ENCODE data around the gene ZNF334.

The ZNF334 gene

DNA sequence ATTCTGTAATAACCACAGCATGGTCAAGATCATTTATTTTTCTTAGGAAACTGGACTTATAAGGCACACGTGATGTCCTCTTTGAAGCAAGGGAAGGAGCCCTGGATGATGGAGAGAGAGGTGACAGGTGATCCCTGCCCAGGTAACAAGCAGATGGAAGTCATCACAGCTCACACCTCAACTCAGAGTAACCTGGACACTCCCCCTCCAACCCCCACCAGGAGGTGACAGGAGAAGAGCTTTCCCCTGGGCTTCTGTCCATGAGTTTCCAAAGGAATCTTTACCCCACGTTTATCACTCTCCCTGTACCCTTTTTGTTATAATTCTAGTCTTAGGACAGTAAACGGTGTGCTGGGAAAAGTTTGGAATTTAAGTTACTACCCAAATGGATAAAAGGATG lies 28.4 kb downstream of the ZNF334 start:
- DNase-seq = no peak

GRCh38 chr20:46483879-46484278 lies 29.5 kb downstream of the ZNF334 start:
- DNase-seq = no peak

- no peak for DNase-seq
These were observed 30.5 kb downstream of the ZNF334 start for GRCh38 chr20:46482864-46483263.

DNA sequence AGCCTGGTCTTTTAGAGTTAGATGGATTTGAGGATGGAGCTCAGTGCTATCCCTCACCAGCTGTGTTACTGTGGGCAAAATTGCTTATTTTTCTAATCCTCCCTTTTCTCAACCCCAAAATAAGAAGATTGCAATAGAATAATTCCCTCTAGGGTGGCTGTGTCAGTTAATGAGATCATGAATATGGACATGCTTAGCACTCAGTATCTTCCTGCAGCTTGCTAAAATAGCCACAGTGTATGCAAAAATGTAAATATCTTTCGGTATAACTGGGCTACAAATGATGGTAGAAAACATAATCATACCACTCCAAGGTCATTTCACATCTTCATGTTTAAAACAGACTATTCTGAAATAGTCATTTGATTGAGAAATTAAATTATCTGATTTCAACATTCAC lies 35.7 kb downstream of the ZNF334 start:
- DNase-seq = no peak

DNA sequence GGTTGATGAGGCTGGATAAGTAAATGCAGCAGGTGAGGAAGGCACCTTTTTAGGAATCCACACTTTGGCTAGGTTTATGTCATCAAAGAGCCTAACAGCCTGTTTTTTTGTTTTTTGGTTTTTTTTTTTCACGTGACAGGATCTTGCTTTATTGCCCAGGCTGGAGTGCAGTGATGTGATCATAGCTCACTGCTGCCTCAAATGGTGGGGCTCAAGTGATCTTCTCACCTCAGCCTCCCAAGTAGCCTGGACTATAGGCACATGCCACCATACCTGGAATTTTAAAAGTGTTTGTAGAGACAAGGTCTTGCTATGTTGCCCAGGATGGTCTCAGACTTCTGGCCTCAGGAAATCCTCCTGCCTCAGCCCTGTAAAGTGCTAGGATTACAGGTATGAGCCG lies 36.1 kb downstream of the ZNF334 start:
- DNase-seq = no peak

DNA sequence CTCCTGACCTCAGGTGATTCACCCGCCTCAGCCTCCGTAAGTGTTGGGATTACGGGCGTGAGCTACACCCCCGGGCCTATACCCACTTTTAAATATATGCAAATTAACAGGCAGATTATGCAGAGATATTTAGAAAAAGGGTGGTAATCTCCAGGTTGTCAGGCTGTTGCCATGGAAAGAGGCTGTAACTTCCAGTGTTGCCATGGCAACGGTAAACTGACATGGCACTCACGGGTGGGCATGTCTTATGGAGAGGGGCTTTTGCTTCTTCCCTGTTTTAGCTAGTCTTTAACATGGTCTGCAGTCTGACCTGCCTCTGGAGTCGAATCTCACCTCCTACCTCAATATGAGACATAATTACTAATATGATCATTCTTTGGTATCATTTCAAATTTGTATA lies 44.9 kb downstream of the ZNF334 start:
- no peak for DNase-seq

DNA sequence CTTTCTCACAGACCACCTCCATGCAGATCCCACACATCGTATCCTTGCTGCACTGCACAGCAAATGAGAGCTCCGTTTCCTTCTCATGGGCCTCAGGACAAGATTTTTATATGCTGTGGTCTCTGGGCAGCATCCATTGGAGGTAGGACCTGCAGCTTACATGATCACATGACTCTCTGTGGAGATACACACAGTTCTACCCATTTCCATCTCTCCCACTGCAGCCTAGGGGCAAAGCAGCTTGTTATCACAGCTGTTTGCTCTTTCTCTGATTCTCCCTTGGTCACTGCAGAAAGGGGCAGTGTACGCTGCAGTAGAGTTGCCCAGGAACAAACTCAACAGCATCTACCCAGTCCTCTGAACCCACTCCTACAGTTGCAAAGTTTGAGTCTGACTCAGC lies 48.9 kb downstream of the ZNF334 start:
- no peak for DNase-seq

- DNase-seq = no peak
These were observed 49.5 kb downstream of the ZNF334 start for GRCh38 chr20:46463852-46464251.

- DNase-seq = no peak
These were observed 51.6 kb downstream of the ZNF334 start for GRCh38 chr20:46461808-46462207.

DNA sequence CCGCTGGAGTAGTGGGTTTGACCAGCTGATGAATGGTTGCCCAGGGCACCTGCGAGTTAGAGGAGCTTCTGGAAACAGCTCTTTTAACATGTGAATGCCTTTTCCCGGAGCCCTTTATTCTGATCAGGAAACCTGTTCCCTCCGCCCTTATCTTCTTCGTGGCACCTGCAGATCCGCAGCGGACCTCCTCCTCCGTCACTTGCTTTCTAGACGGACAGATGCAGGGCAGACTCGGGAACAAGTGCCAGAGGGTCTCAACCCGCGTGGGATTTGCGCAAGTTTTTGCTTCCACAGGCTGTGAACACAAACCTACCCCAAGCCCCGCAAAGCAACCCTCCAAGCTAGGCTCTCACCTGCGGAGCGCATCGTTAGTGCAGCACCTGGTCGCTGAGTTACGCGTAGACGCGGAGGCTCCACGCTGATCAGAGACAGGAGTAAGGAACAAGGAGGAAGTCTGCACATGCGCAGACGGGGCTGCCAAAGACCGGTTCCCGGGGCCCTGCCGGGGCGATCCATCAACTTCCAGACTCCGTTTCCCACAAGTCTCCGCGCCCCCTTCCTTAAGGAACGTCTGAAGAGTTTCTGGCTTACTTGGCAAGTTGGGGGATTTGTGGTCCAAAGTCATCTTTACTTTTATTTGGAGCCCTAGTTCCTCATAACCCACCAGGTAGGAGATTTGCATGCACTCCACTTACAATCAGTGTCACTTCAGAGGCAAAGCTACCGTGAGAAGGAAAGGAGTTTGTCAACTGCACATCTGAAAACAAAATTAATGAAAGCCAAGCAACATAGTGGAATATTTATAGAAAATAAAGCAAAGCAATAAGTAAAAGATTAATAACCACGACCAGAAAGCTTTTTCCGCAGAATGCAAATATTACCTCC lies 54.3 kb downstream of the ZNF334 start:
- DNase-seq = peak; percentile 46

GRCh38 chr20:46456255-46457028 lies 56.9 kb downstream of the ZNF334 start:
- no peak for DNase-seq

DNA sequence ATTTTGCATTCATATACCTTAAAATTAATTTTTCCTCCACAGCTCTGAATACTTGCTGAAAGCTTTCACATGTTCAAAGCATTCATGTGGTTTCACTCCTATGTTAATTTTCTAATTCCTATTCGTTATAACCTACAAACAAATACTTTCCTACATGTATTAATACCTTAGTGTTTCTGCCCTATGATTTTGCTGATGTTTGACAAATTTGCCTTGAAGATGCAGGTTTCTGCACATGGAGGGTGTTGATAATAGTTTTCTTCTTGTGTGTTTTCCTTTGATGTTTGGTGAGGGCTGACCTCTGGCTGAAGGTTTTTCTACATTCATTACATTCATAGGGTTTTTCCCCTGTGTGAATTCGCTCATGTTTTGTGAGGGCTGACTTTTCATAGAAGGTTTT lies 57.6 kb downstream of the ZNF334 start:
- no peak for DNase-seq
